ENCODE results near the gene DCK. TPM values are rescaled to one million over a fixed set of nuclear protein-coding genes. Genes with fewer than 3 reads are reported as not detected.
A peak's percentile ranks its signal among the peaks of the same experiment; 100 is the strongest.

The DCK gene
- total and polyA plus RNA-seq, 9 of the 15 experiments (the other 6 are each of a cell fraction or from before 2014, with no cell fraction given) = 11.3 to 25.8 (median 19.6) TPM

DNA sequence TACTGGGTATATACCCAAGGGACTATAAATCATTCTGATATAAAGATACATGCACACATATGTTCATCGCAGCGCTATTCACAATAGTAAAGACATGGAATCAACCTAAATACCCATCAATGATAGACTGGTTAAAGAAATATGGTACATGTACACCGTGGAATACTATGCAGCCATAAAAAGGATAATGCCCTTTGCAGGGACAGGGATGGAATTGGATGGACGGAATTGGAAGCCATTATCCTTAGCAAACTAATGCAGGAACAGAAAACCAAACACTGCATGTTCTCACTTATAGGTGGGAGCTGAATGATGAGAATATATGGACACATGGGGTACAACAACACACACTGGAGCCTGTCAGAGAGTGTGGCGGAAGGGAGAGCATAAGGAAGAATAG is 55.9 kb downstream of the DCK start:
- Histone ChIP-seq H3K4me1 (replicated peaks in 1 of 2; ENCODE audit: control insufficient read depth in 2 of 2, insufficient read depth in 2 of 2, low read length in 2 of 2) (no peaks in the 10 kb centered on the region), H3K9me1 (ENCODE audit: control insufficient read depth, insufficient read depth, low read length) (no peaks in the 10 kb centered on the region), H3K4me2 (ENCODE audit: insufficient read depth, low read length) (no peak overlapping the region), H3K9me3 (replicated peaks; ENCODE audit: control insufficient read depth, insufficient read depth, low read depth, low read length) (no peaks in the 10 kb centered on the region), H4K20me1 (replicated peaks; ENCODE audit: control insufficient read depth, insufficient read depth, low read length) (no peaks in the 10 kb centered on the region), H3K9ac (ENCODE audit: insufficient read depth in 1 of 2, low read depth in 2 of 2, low read length in 2 of 2) (no peak overlapping the region), H2AFZ (ENCODE audit: low read depth, low read length) (no peak overlapping the region), H3K4me3 (no peak overlapping the region), H3K36me3 (ENCODE audit: control insufficient read depth, insufficient read depth, low read length) (no peaks in the 10 kb centered on the region), H3K79me2 (ENCODE audit: control insufficient read depth, insufficient read depth, low read length) (no peaks in the 10 kb centered on the region), H3K27ac (ENCODE audit: extremely low read depth, low read depth, low read length) (no peak overlapping the region), H3K27me3 (ENCODE audit: control insufficient read depth in 2 of 2, insufficient read depth in 2 of 2, low read length in 2 of 2) (peaks cover 0 to 9% of the 10 kb centered on the region in 2 experiments; a peak in 1 of 5 replicates)
- in situ Hi-C loops (cut with MboI) = no loop called here
- TF ChIP-seq SNIP1 (IDR thresholded peaks at IDR 0.05; ENCODE audit: low read depth) (no peak), HMGN3 (IDR thresholded peaks at IDR 0.05; ENCODE audit: borderline replicate concordance, extremely low read depth, insufficient read length, low read depth, low read length) (no peak), RBM25 (IDR thresholded peaks at IDR 0.05; ENCODE audit: low read depth, low read length, severe bottlenecking) (peak; percentile 42), HEY1 (CRISPR knock-in tag; IDR thresholded peaks at IDR 0.05; ENCODE audit: borderline replicate concordance) (no peak), ZNF146 (CRISPR knock-in tag; IDR thresholded peaks at IDR 0.05; ENCODE audit: unreplicated experiment) (peak; percentile 92)
- DNase-seq (ENCODE audit: extremely low read depth in 1 of 4, low spot score in 3 of 4) (no peak), FAIRE-seq (no peak), ATAC-seq (no peak)
- no TSS peak for BruUV-seq (replicated peaks)
- ChIA-PET POLR2A (no interaction called here), CTCF (ENCODE audit: low intra/inter-chr PET ratio) (no interaction called here)
- intact Hi-C loops (cut with micrococcal nuclease) = no loop called here
- 7% methylated on average over 5 of the region's 5 CpGs for WGBS (ENCODE audit: insufficient coverage, low coverage, missing lambda C conversion rate)

DNA sequence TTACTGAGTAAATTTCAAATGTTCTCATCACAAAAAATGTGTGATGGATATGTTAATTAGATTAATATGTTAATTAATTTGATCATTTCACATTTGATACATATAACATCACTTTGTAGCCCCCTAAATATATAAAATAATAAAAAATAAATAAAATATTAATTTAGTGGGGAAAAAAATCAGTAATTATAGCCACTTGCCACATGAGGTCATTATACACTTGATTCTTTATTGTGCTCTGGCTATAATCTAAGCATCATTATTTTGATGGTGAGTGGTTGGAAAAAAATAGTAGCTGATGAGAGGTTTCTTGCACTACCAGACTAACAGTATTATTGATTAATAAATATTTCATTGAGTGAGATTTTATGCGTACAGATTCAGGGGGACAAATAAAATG is 57.4 kb downstream of the DCK start:
- POLR2A ChIA-PET = interaction anchor here (0.7 kb wide), 1 partner anchor 604 kb away, joined by 3 read pairs; no protein-coding TSS in a partner anchor
- no peak for ATAC-seq

More for the DNA sequence above, 57.4 kb downstream of the DCK start:
- Histone ChIP-seq H3K9me1 (ENCODE audit: control insufficient read depth, insufficient read depth, low read length) (no peaks in the 10 kb centered on the region), H3K9ac (ENCODE audit: insufficient read depth in 1 of 2, low read depth in 2 of 2, low read length in 2 of 2) (no peak overlapping the region), H3K9me3 (replicated peaks; ENCODE audit: control insufficient read depth, insufficient read depth, low read depth, low read length) (no peaks in the 10 kb centered on the region), H3K36me3 (ENCODE audit: control insufficient read depth, insufficient read depth, low read length) (no peaks in the 10 kb centered on the region), H4K20me1 (replicated peaks; ENCODE audit: control insufficient read depth, insufficient read depth, low read length) (no peaks in the 10 kb centered on the region), H2AFZ (ENCODE audit: low read depth, low read length) (no peak overlapping the region), H3K27me3 (ENCODE audit: control insufficient read depth in 2 of 2, insufficient read depth in 2 of 2, low read length in 2 of 2) (no peaks in the 10 kb centered on the region), H3K4me1 (replicated peaks in 1 of 2; ENCODE audit: control insufficient read depth in 2 of 2, insufficient read depth in 2 of 2, low read length in 2 of 2) (no peaks in the 10 kb centered on the region), H3K4me2 (ENCODE audit: insufficient read depth, low read length) (no peak overlapping the region), H3K27ac (ENCODE audit: extremely low read depth, low read depth, low read length) (no peak overlapping the region), H3K4me3 (no peak overlapping the region), H3K79me2 (ENCODE audit: control insufficient read depth, insufficient read depth, low read length) (no peaks in the 10 kb centered on the region)
- TF ChIP-seq, protein P1, sequence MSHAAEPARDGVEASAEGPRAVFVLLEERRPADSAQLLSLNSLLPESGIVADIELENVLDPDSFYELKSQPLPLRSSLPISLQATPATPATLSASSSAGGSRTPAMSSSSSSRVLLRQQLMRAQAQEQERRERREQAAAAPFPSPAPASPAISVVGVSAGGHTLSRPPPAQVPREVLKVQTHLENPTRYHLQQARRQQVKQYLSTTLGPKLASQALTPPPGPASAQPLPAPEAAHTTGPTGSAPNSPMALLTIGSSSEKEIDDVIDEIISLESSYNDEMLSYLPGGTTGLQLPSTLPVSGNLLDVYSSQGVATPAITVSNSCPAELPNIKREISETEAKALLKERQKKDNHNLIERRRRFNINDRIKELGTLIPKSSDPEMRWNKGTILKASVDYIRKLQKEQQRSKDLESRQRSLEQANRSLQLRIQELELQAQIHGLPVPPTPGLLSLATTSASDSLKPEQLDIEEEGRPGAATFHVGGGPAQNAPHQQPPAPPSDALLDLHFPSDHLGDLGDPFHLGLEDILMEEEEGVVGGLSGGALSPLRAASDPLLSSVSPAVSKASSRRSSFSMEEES (CRISPR knock-in tag; IDR thresholded peaks at IDR 0.05) = no peak
- TF ChIP-seq DPF2 (IDR thresholded peaks at IDR 0.05) = no peak
- TF ChIP-seq, protein P2, sequence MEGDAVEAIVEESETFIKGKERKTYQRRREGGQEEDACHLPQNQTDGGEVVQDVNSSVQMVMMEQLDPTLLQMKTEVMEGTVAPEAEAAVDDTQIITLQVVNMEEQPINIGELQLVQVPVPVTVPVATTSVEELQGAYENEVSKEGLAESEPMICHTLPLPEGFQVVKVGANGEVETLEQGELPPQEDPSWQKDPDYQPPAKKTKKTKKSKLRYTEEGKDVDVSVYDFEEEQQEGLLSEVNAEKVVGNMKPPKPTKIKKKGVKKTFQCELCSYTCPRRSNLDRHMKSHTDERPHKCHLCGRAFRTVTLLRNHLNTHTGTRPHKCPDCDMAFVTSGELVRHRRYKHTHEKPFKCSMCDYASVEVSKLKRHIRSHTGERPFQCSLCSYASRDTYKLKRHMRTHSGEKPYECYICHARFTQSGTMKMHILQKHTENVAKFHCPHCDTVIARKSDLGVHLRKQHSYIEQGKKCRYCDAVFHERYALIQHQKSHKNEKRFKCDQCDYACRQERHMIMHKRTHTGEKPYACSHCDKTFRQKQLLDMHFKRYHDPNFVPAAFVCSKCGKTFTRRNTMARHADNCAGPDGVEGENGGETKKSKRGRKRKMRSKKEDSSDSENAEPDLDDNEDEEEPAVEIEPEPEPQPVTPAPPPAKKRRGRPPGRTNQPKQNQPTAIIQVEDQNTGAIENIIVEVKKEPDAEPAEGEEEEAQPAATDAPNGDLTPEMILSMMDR (IDR thresholded peaks at IDR 0.05 in 2 of 3, conservative IDR thresholded peaks at IDR 0.05 in 1 of 3; ENCODE audit: insufficient read depth in 2 of 3, low read depth in 1 of 3, low read length in 3 of 3) = peak in 1 of 3 experiments; percentile 26; a peak in 1 of 6 replicates
- intact Hi-C loops (cut with micrococcal nuclease) (no loop called here), in situ Hi-C loops (cut with MboI) (no loop called here)
- no TSS peak for BruUV-seq (replicated peaks)
- CTCF ChIA-PET (ENCODE audit: low intra/inter-chr PET ratio) = no interaction called here
- FAIRE-seq = no peak
- 11% methylated on average over 1 of the region's 1 CpG for WGBS (ENCODE audit: insufficient coverage, low coverage, missing lambda C conversion rate)
- no peak for DNase-seq (ENCODE audit: extremely low read depth in 1 of 4, low spot score in 3 of 4)
